ENCODE measurements around the gene FGD4. TPM values are rescaled to one million over a fixed set of nuclear protein-coding genes. Genes with fewer than 3 reads are reported as not detected.

The FGD4 gene
- total RNA-seq, 2 experiments from 2014 or later, result 0.34 to 0.45 TPM

DNA sequence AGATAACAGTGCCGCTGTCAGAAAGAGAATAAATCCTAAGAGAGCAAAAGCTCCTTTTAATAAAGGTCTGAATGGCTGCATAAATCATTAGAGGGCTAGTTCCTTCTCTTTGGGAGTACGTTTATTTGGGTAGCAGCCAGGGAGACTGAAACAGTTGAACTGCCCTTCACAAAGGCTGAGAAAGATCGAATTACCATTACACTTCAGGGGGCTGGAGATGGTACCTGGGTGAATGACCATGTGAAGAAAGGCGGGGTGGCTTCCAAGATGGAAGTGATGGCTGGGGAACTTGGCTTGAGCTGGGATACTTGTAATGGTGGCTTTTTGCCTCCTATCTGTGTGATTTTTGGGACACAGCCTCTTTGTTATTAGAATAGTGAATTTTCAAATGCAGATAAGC, 1.7 kb upstream of the FGD4 start:
- H3K27me3 Mint-ChIP-seq, result peaks cover 52% of the 10 kb centered on the region
- no peak overlapping the region for H3K27ac Mint-ChIP-seq
- H3K36me3 Mint-ChIP-seq, result no peaks in the 10 kb centered on the region
- no peak overlapping the region for H3K4me3 Mint-ChIP-seq
- DNase-seq, result no peak
- H3K9me3 Mint-ChIP-seq, result no peaks in the 10 kb centered on the region
- peaks cover 1% of the 10 kb centered on the region for H3K4me1 Mint-ChIP-seq

DNA sequence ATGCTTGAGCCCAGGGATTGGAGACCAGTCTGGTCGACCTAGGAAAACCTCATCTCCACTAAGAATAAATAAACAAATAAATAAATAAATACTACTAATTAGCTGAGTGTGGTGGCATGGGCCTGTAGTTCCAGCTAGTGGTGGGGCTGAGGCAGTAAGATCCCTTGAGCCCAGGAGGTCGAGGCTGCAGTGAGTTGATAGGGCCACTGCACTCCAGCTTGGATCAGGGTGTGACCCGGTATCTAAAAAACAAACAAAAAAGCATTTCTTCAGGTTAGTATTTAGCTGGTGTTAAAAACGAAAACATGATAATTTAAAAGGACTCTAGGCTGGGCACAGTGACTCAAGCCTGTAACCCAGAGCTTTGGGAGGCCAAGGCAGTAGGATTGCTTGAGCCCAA, 1.2 kb upstream of the FGD4 start:
- H3K27me3 Mint-ChIP-seq, result peaks cover 47% of the 10 kb centered on the region
- DNase-seq, result no peak
- H3K27ac Mint-ChIP-seq, result no peak overlapping the region
- H3K9me3 Mint-ChIP-seq, result no peaks in the 10 kb centered on the region
- no peak overlapping the region for H3K4me3 Mint-ChIP-seq
- no peaks in the 10 kb centered on the region for H3K36me3 Mint-ChIP-seq
- peaks cover 1% of the 10 kb centered on the region for H3K4me1 Mint-ChIP-seq

DNA sequence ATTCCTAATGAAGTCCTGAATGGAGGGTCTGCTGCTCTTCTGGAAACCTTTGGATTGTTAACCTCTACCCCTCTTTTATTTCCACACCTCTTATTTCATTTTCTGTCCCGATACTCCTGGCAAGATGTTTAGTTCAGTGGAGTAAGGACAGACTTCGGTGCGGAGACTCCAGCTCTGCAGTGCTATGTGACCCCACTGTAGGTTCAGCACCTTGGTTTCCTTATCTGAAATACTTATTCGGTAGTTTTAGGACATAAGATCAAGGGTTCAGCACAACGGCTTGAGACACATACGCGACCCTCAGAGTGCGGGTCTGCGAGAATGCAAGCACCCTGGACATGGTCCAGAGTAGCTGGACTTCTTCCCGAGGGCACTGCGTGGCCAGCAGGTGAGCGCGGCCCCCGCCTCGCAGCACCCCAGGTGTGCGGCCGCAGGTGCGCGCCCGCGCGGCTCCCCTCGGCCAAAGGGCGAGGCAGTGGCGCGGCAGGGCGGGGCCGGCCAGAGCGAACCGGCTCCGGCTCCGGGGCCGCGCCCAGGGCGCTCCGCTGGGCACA, 465 bp upstream of the FGD4 start:
- Mint-ChIP-seq H3K27ac (no peak overlapping the region), H3K27me3 (peaks cover 50% of the 10 kb centered on the region), H3K36me3 (no peaks in the 10 kb centered on the region), H3K9me3 (no peaks in the 10 kb centered on the region), H3K4me1 (peaks cover 1% of the 10 kb centered on the region), H3K4me3 (peak overlapping the region; percentile 47)
- no peak for DNase-seq

DNA sequence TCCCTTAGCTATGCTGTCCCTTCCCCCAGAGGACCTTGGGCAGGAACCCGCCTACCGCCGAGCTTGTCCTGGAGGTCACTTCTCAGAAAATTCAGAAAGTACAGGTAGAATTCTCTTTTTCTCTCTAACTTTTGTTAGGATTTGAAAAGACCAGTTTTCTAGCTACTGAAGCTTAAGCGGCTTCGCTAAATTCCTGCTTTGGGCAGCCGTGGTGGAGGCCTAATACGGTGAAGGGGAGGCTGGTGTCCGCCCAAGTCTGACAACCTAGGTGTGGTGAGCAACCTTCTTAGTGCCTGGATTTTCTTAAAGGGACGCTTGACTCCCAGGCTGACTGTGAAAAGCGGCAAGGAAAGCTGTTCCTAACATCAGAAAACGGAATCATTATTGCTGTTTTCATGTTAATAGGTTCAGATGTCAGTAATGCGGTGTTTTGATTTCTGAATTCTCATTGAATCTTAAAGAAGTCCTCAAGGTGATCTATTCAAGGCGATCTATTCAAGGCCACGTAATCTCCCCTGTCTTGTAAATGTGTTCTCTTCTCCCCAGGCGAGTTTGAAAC, 835 bp downstream of the FGD4 start:
- Mint-ChIP-seq H3K4me1 (peaks cover 1% of the 10 kb centered on the region), H3K4me3 (peak overlapping the region; percentile 66)

DNA sequence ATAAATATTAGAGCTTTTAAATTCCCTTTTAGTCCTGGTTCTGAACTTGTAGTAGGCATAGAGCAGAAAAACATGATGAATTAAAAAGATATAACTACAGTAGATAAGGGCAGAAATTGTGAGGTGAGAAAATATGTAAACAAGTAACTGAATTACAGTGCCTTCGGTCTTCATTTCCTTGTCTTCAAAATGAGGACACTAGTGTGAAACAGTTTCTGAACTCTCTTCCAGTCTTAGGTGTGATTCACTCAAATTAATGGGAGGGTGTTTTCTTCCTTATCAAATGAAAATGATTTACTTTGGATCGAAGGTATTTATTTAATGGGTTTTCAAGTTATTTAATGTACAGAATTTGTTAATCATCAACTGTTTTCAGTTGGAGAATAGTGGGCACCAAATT, 1.5 kb downstream of the FGD4 start:
- Mint-ChIP-seq H3K9me3 (no peaks in the 10 kb centered on the region), H3K27me3 (peaks cover 49% of the 10 kb centered on the region), H3K27ac (no peak overlapping the region), H3K36me3 (no peaks in the 10 kb centered on the region), H3K4me1 (peaks cover 1% of the 10 kb centered on the region), H3K4me3 (no peak overlapping the region)
- no peak for DNase-seq

More for the DNA sequence above, 835 bp downstream of the FGD4 start:
- DNase-seq, result no peak
- Mint-ChIP-seq H3K27me3 (peaks cover 49% of the 10 kb centered on the region), H3K9me3 (no peaks in the 10 kb centered on the region), H3K27ac (no peak overlapping the region), H3K36me3 (no peaks in the 10 kb centered on the region)

DNA sequence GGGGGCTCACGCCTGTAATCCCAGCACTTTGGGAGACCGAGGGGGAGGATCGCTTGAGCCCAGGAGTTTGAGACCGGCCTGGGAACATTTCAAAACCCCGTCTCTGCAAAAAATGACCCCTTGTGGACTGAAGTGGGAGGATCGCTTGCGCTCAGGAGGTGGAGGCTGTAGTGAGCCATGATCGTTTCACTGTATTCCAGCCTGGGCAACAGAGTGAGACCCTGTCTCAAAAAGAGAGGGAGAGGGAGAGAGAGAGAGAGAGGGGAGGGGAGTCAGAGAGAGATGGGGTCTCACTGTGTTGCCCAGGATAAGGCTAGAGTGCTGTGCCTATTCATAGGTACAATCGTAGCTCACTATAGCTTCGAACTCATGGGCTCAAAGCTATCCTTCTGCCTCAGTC, 2.8 kb downstream of the FGD4 start:
- no peak overlapping the region for H3K4me3 Mint-ChIP-seq
- peaks cover 1% of the 10 kb centered on the region for H3K4me1 Mint-ChIP-seq
- DNase-seq, result no peak
- H3K9me3 Mint-ChIP-seq, result no peaks in the 10 kb centered on the region
- H3K27me3 Mint-ChIP-seq, result peaks cover 47% of the 10 kb centered on the region
- H3K36me3 Mint-ChIP-seq, result no peaks in the 10 kb centered on the region
- no peak overlapping the region for H3K27ac Mint-ChIP-seq

DNA sequence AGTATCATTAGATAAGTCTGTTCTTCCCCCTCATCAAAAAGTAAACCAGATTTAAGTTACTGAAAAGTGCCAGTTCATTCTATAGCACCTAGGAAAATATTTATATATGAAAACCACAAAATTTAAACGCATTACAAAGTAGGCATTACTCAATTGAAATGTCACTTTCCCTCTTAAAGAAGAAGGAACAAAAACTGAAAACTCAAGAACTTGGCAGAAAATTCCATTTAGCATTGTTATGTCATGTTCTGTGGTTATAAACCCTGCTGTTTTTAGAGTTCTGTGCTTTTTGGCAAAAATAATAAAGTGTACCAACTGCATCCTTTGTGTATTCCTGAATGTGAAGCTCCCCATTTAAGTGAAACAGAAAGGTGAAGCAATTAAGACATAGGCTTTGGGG, 3.6 kb downstream of the FGD4 start:
- peaks cover 1% of the 10 kb centered on the region for H3K4me1 Mint-ChIP-seq
- H3K36me3 Mint-ChIP-seq, result no peaks in the 10 kb centered on the region
- H3K27ac Mint-ChIP-seq, result no peak overlapping the region
- no peak overlapping the region for H3K4me3 Mint-ChIP-seq
- H3K9me3 Mint-ChIP-seq, result no peaks in the 10 kb centered on the region
- H3K27me3 Mint-ChIP-seq, result peaks cover 47% of the 10 kb centered on the region
- DNase-seq, result no peak

DNA sequence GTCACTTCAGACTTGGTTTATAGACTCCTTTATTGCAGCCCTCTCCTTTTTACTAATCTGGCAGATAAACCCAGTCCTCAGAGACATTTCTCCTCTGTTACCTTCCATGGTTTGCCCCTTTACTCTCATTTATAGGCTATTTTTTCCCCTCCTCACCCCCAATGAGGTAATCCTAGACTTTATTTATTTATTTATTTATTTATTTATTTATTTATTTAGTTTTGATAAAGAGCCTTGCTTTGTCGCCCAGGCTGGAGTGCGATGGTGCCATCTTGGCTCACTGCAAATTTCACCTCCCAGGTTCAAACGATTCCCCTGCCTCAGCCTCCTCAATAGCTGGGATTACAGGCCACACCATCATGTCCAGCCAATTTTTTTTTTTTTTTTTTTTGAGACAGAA, 8.4 kb downstream of the FGD4 start:
- Mint-ChIP-seq H3K27me3 (peaks cover 14% of the 10 kb centered on the region), H3K27ac (no peak overlapping the region), H3K4me3 (no peak overlapping the region), H3K36me3 (no peaks in the 10 kb centered on the region), H3K4me1 (no peaks in the 10 kb centered on the region), H3K9me3 (no peaks in the 10 kb centered on the region)
- DNase-seq, result no peak

DNA sequence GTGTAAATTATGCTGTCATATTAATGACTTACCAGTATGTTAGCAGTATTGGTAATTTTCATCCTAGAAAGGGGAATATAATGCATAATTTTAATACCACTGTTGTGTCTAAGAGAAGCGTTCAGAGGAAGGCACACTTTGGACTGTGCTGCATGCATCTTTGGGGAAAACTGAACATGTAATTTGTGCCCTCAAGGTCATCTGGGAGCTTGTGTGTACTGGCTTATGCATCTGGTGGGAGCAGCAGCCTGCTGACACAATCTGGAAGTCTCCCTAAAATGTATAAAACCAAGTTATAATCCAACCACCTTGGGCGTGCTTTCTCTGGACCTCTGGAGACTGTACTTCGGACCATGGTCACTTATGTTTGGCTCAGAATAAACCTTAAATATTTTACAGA, 14.1 kb downstream of the FGD4 start:
- H3K4me3 Mint-ChIP-seq, result no peak overlapping the region
- H3K27me3 Mint-ChIP-seq, result no peaks in the 10 kb centered on the region
- H3K4me1 Mint-ChIP-seq, result no peaks in the 10 kb centered on the region
- no peaks in the 10 kb centered on the region for H3K9me3 Mint-ChIP-seq
- H3K36me3 Mint-ChIP-seq, result no peaks in the 10 kb centered on the region
- H3K27ac Mint-ChIP-seq, result no peak overlapping the region
- DNase-seq, result no peak

DNA sequence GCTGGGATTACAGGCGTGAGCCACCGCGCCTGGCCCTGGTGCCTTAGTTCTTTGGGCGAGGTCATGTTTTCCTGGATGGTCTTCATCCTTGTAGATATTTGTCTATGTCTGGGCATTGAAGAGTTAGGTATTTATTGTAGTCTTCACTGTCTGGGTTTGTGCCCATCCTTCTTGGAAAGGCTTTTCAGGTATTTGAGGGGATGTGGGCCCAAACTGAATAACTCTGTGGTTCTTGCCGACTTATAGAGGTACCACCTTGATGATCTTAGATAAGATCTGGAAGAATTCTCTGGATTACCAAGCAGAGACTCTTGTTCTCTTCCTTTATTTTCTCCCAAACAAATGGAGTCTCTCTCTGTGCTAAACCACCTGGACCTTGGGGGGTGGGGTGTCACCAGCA, 18.9 kb downstream of the FGD4 start:
- H3K27me3 Mint-ChIP-seq, result no peaks in the 10 kb centered on the region
- DNase-seq, result no peak
- no peaks in the 10 kb centered on the region for H3K9me3 Mint-ChIP-seq
- no peak overlapping the region for H3K27ac Mint-ChIP-seq
- no peaks in the 10 kb centered on the region for H3K4me1 Mint-ChIP-seq
- no peak overlapping the region for H3K4me3 Mint-ChIP-seq
- no peaks in the 10 kb centered on the region for H3K36me3 Mint-ChIP-seq

DNA sequence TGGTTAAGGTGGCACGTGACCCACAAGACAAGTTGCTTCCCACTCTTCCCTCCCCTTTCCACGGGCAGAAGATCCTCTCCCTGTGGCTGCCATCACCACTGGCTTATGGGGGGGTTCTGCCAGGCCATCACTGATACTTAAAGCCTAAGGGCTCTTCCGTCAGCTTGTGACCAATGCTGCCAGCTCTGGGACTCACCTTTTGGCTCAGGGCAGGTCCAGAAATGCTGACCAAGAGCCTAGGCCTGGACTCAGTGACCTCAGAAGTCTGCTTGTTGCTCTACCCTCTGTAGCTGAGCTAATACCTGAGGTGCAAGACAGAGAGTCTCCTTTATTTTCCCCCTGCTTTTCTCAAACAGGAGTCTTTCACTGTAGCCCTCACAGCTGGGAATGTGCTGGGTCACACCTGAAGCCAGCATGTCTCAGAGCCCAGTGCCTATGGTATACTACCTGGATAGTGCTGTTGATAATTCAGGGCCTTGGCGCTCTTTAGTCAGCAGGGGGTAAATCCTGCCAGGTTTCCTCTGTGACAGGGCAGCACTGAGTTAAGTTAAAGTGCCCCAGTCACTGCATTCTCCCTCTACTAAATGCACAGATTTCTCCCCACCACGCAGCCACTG, 19.7 kb downstream of the FGD4 start:
- Mint-ChIP-seq H3K27me3 (no peaks in the 10 kb centered on the region), H3K4me1 (no peaks in the 10 kb centered on the region), H3K36me3 (no peaks in the 10 kb centered on the region), H3K9me3 (no peaks in the 10 kb centered on the region), H3K4me3 (no peak overlapping the region), H3K27ac (no peak overlapping the region)
- DNase-seq, result no peak

DNA sequence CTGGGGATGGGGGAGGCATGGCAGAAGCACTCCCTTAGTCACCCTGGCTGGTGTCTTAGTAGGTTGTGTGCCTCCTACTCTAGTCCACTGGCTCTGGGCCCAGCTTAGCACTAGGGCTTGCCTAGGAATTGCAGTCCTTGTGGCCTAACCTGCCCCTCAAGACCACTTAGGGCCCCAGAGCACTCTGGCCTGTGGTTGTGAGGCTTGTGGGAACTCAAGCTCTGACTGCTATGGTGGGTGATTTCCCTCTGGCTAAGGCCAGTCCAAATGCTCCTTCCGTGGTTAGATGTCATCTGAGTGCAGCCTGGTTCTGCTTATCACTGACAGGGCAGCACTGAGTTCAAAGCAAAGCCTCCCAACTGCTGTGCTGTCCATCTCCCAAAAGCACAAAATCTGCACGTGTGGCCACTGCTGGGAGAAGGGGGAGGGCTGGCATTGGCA, 20.2 kb downstream of the FGD4 start:
- no peaks in the 10 kb centered on the region for H3K36me3 Mint-ChIP-seq
- no peak overlapping the region for H3K27ac Mint-ChIP-seq
- H3K4me1 Mint-ChIP-seq, result no peaks in the 10 kb centered on the region
- no peak overlapping the region for H3K4me3 Mint-ChIP-seq
- DNase-seq, result no peak
- no peaks in the 10 kb centered on the region for H3K27me3 Mint-ChIP-seq
- peaks cover 2% of the 10 kb centered on the region for H3K9me3 Mint-ChIP-seq

DNA sequence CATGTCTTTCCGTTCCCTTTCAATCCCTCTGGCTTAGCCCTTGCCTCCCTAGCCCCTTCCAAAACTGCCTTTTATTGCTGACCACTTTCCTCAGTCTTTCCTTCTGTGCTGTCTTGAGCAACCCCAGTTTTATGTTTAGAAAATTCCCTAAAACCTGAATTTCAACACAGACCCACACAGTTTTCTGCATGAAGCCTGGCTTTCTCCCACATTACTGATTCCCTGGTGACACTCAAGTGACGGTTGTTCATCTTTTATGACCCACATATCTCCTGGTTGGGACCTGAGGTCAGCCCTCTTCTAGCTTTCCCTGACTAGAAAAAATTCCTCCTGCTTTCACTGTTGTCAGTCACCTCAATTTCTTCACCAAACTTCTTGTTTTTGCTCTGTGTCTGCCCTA, 21.0 kb downstream of the FGD4 start:
- no peak overlapping the region for H3K27ac Mint-ChIP-seq
- no peak overlapping the region for H3K4me3 Mint-ChIP-seq
- no peaks in the 10 kb centered on the region for H3K27me3 Mint-ChIP-seq
- DNase-seq, result no peak
- H3K9me3 Mint-ChIP-seq, result peaks cover 4% of the 10 kb centered on the region
- H3K4me1 Mint-ChIP-seq, result no peaks in the 10 kb centered on the region
- no peaks in the 10 kb centered on the region for H3K36me3 Mint-ChIP-seq

DNA sequence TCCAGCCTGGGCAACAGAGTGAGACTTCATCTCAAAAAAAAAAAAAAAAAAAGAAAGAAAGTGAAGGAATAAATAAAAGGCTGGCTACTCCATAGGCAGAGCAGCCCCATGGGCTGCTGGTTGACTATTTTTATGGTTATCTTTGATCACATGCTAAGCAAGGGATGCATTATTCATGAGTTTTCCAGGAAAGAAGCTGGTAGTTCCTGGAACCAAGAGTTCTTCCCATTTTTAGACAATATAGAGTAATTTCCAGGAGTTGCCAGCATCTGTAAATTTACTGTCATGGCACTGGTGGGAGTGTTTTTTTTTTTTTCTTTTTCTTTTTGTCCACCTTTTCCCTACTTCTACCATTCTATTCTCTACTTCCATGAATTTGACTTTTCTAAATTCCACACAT, 24.2 kb downstream of the FGD4 start:
- Mint-ChIP-seq H3K27me3 (no peaks in the 10 kb centered on the region), H3K9me3 (peaks cover 24% of the 10 kb centered on the region), H3K4me1 (no peaks in the 10 kb centered on the region), H3K4me3 (no peak overlapping the region), H3K27ac (no peak overlapping the region), H3K36me3 (peaks cover 4% of the 10 kb centered on the region)
- no peak for DNase-seq

DNA sequence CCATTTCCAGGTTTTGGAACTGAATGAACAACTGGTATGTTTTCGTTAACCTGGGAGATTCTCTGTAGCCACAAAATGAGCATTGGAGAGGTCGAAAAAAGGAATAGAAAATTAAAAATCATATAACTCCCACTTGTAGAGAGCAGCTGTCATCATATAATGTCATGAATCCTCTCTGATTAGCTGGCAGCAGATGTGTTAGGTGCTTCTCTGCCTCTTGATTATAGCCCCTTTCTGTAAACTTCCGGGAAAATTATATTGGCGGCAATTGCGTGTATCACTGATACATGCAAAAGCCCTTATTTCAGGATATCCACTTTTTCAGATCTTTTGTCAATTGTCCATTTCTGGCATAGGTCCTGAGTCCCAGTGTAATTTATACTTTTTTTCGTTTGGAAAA, 31.7 kb downstream of the FGD4 start:
- no peak overlapping the region for H3K27ac Mint-ChIP-seq
- H3K4me1 Mint-ChIP-seq, result no peaks in the 10 kb centered on the region
- peaks cover 4% of the 10 kb centered on the region for H3K36me3 Mint-ChIP-seq
- H3K27me3 Mint-ChIP-seq, result peaks cover 4% of the 10 kb centered on the region
- H3K4me3 Mint-ChIP-seq, result no peak overlapping the region
- peaks cover 23% of the 10 kb centered on the region for H3K9me3 Mint-ChIP-seq
- no peak for DNase-seq

Data from activated naive CD8-positive, alpha-beta T cell treated with anti-CD3 and anti-CD28 coated beads for 36 hours (primary cell).